K562 (cell line): Measurements from ENCODE around the gene NDUFS6. TPM values are rescaled to one million over a fixed set of nuclear protein-coding genes. Genes with fewer than 3 reads are reported as not detected.
A peak's percentile ranks its signal among the peaks of the same experiment; 100 is the strongest.

Experiments used
- ADNP ChIP-seq: fragments of 200-800 bp; sonication (Bioruptor generic); IDR thresholded peaks from 2 replicates; pipeline ENCODE4 v1.6.1; 2016; ENCODE audit warnings: missing genetic modification characterization, missing compliant biosample characterization
- ARHGAP35 ChIP-seq: fragments of 450-650 bp; IDR thresholded peaks from 2 replicates; pipeline ENCODE4 v1.6.1; 2018; ENCODE audit not compliant: partially characterized antibody
- DIDO1 ChIP-seq: fragments of 450-650 bp; IDR thresholded peaks from 2 replicates; pipeline ENCODE4 v1.6.1; 2016; ENCODE audit warnings: low read depth, missing biosample characterization, missing genetic modification characterization
- GABPB2 ChIP-seq: fragments of 250-450 bp; sonication (Bioruptor Pico); conservative IDR thresholded peaks from 2 replicates; pipeline ENCODE4 v1.5.1; 2021; ENCODE audit warnings: mild to moderate bottlenecking
- GTF2A2 ChIP-seq: IDR thresholded peaks from 2 replicates; pipeline ENCODE4 v1.6.1; 2016; ENCODE audit warnings: mild to moderate bottlenecking, missing genetic modification characterization, missing compliant biosample characterization
- GTF3C2 ChIP-seq: IDR thresholded peaks from 3 replicates; pipeline ENCODE4 v1.6.1; 2011; ENCODE audit warnings: borderline replicate concordance, mild to moderate bottlenecking, moderate library complexity; ENCODE audit not compliant: insufficient read length; ENCODE audit errors: extremely low read depth
- HDAC2 ChIP-seq: fragments of 450-650 bp; IDR thresholded peaks from 2 replicates; pipeline ENCODE4 v1.6.1; 2016; ENCODE audit warnings: mild to moderate bottlenecking
- MCM3 ChIP-seq: fragments of 450-650 bp; IDR thresholded peaks from 2 replicates; pipeline ENCODE4 v1.6.1; 2016
- MECOM ChIP-seq: fragments of 250-450 bp; sonication (Bioruptor Pico); IDR thresholded peaks from 2 replicates; pipeline ENCODE4 v1.8.0; 2022; ENCODE audit warnings: inconsistent platforms
- MIER1 ChIP-seq: fragments of 450-650 bp; IDR thresholded peaks from 2 replicates; pipeline ENCODE4 v1.6.1; 2016; ENCODE audit warnings: antibody characterized with exemption, mild to moderate bottlenecking, low read depth
- SAP30 ChIP-seq: fragments of 200-600 bp; sonication (generic); IDR thresholded peaks from 2 replicates; pipeline ENCODE4 v1.6.1; 2012; ENCODE audit warnings: borderline replicate concordance, low read depth, mild to moderate bottlenecking, moderate library complexity, low read length, control low read depth, inconsistent platforms; ENCODE audit not compliant: insufficient read depth, poor library complexity, severe bottlenecking
- SNIP1 ChIP-seq: fragments of 450-650 bp; IDR thresholded peaks from 2 replicates; pipeline ENCODE4 v1.7.1; 2017; ENCODE audit warnings: low read depth, mild to moderate bottlenecking
- SRSF7 ChIP-seq: fragments of 200-400 bp; formaldehyde crosslinking; optimal IDR thresholded peaks from 2 replicates; pipeline ENCODE3; 2017; ENCODE audit warnings: mild to moderate bottlenecking, low read depth, low read length
- STAT5B ChIP-seq: fragments of 250-450 bp; sonication (Bioruptor Pico); IDR thresholded peaks from 2 replicates; pipeline ENCODE4 v1.8.0; 2021; ENCODE audit warnings: mild to moderate bottlenecking, inconsistent platforms
- TAL1 ChIP-seq: fragments of 450-650 bp; IDR thresholded peaks from 2 replicates; pipeline ENCODE4 v1.6.1; 2016; ENCODE audit warnings: mild to moderate bottlenecking
- THAP7 ChIP-seq: fragments of 250-450 bp; sonication (Bioruptor Pico); IDR thresholded peaks from 2 replicates; pipeline ENCODE4 v1.5.0; 2021
- TRIM25 ChIP-seq: fragments of 450-650 bp; IDR thresholded peaks from 2 replicates; pipeline ENCODE4 v1.7.0; 2016; ENCODE audit warnings: borderline replicate concordance
- UBTF ChIP-seq, 2 experiments: IDR thresholded peaks; 2 replicates each; pipeline ENCODE4 v1.6.1; 2012; ENCODE audit warnings: improper control_type of control experiment in 2 of 2, low read depth in 2 of 2, low read length in 2 of 2, borderline replicate concordance in 1 of 2
- ZNF224 ChIP-seq: sonication (generic); formaldehyde crosslinking; IDR thresholded peaks from 2 replicates; pipeline ENCODE4 v1.8.0; 2022; ENCODE audit warnings: mild to moderate bottlenecking, missing genetic modification reagents
- ZNF589 ChIP-seq: fragments of 200-800 bp; sonication (Bioruptor generic); IDR thresholded peaks from 2 replicates; pipeline ENCODE4 v1.6.1; 2016; ENCODE audit warnings: low read depth, missing genetic modification characterization, missing compliant biosample characterization
- ZNF77 ChIP-seq: fragments of 250-450 bp; sonication (Bioruptor Pico); IDR thresholded peaks from 2 replicates; pipeline ENCODE4 v1.5.0; 2020
- polyA plus RNA-seq, 8 experiments: library from polyadenylated mRNA; depleted of rRNA in 4 of 8; stranded (reverse) in 5 of 8; unstranded in 3 of 8; fragments of >200 nt; fragmentation: Nextera tagmentation in 2 of 8; fragmentation: Illumina TruSeq in 1 of 8; extraction: Ambion mirVana in 2 of 8; extraction: Trizol in 1 of 8; gene quantifications; 2 replicates each; pipeline versions ENCODE4 v1.2.1 to v1.2.3, GENCODE V29; 2011 to 2014; ENCODE audit warnings: inconsistent platforms in 1 of 8, missing spikeins in 1 of 8
- total RNA-seq, 7 experiments: library from RNA; depleted of rRNA in 6 of 7; stranded (reverse); fragments of >200 nt in 6 of 7; fragmentation: Illumina TruSeq in 2 of 7; extraction: Trizol in 2 of 7; gene quantifications; 2 replicates each; pipeline versions ENCODE4 v1.2.1 to v1.2.3, GENCODE V29; 2011 to 2021; ENCODE audit warnings: low replicate concordance in 1 of 7

NDUFS6 gene
- total and polyA plus RNA-seq, 9 of the 15 experiments (the other 6 are each of a cell fraction or from before 2014, with no cell fraction given) = 36.1 to 291 (median 77.0) TPM

GRCh38 chr5:1799602-1800471 lies 1.4 kb upstream of the NDUFS6 start, which contains the start of gene MRPL36 (continued):
- TF ChIP-seq MIER1 (0 out of 2 replicates have a peak, but pooled peaks have one; percentile 14), STAT5B (CRISPR knock-in tag) (no peak), UBTF (IDR thresholded peaks at IDR 0.05; ENCODE audit: borderline replicate concordance in 1 of 2, low read depth in 2 of 2, low read length in 2 of 2) (no peak), TRIM25 (no peak), TAL1 (no peak), MECOM (0 out of 2 replicates have a peak, but pooled peaks have one; percentile 27), ZNF77 (CRISPR knock-in tag) (no peak), HDAC2 (no peak; the same call in 1 of the 2 replicates), MCM3 (no peak), ZNF224 (CRISPR knock-in tag) (no peak), GABPB2 (CRISPR knock-in tag) (no peak), GTF2A2 (tag) (no peak), SNIP1 (no peak), SRSF7 (no peak), ADNP (tag) (no peak), ARHGAP35 (peak; percentile 19), ZNF589 (CRISPR knock-in tag) (no peak), DIDO1 (tag) (peak; percentile 44; the same call in 1 of the 2 replicates), SAP30 (no peak), THAP7 (no peak), GTF3C2 (no peak)
